ENCODE data around the gene DSCAM.

DSCAM gene

DNA sequence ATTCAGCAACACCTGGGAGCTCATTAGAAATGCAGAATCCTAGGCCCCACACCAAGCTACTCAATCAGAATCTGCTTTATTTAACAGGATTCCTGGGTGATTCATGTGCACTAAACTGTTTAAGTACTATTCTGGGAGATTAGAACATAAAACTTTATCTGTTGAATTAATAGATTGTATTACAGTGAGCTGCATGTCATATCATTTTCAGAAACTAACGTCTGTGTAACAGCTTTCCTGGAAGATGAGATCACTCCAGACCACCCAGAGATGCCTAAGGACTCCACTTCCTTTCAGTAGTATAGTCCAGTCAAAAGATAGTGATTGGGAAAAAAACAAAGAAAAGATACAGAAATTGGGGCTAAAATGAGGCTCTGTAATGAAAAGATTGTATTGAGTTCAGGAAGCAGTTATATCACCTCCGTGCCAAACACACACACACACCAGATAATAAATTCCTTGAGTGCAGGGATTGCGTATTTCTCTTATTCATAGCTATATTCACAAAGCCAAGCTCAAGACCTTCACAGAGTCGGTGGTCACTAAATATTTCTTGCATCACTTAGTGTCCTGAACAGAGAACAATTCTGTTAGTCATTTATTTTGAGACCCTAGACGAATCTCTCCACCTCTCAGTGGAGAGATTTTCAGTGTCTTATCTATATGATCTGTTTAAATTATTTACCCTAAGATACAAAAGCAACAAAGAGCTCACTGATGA lies 178.2 kb downstream of the DSCAM start:
- no peak for DNase-seq

DNA sequence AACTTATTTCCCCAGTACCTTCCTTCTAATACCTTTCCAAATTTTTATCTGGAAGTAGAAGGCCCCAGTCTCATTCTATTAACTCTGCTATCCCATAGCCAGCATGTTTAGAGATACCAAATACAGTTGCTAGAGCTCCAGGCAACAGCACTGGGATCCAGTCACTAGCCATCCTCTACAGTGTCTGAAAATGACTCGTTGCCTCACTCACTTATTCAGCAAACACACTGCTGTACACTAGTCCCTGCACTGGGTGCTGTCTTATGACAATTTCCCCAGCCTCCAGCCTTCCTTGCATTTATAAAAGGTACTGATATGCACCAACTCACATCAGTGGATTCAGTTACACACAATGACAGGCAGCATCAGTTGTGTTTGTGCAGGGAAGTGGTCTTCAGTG lies 179.0 kb downstream of the DSCAM start:
- DNase-seq = no peak

DNA sequence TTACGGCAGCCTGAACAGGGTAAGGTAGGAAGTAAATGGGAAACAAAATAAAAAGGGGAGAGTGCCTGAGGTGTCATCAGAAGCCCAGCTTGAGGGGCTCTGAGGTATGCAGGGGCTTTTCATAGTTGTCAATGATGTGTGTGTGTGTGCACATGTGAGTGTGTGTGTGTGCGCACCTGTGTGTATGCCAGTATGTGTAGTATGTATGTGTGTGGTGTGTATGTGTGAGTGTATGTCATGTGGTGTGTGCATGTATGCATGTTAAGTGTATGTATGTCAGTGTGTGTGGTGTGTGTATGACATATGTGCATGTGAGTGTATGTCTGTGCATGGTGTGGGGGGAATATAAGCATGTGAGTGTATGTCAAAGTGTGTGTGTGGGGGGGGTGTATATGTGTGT lies 184.1 kb downstream of the DSCAM start:
- DNase-seq = no peak

DNA sequence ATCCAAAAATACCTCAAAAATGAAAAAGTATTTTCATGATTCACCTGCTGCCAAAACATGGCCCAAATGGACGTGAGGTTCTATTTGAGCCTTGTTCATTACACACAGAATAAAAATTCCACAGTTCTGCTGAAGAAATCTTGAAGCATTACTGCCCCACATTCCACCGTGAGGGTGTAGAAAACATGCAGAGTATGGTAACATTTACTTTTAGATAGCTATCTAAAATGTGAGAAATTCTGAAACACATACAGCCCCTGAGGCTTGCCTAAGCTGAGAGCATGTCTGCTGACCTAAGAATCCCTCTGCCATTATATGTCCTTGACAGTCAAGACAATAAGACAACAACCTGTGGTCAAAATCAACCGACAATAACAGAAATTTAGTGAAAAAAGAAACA lies 186.5 kb downstream of the DSCAM start:
- DNase-seq = no peak

DNA sequence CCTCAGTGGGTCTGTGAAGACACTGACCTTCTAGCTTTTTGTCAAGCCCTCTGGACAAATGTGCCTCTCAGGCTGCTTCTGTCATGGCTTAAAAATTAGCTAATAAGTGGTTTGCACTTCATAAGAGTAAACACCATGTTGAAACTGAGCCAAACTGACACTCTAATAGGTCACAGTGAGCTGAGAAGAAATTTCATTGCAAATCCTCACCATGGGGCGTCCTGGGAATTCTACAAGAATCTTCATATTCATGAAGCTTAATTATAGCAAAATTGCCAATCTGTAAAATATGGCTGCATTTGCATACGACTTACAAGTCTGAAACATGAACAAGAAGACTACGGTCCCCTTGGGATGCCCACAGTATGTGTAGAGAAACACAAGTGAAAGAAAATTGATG lies 188.6 kb downstream of the DSCAM start:
- DNase-seq = no peak

DNA sequence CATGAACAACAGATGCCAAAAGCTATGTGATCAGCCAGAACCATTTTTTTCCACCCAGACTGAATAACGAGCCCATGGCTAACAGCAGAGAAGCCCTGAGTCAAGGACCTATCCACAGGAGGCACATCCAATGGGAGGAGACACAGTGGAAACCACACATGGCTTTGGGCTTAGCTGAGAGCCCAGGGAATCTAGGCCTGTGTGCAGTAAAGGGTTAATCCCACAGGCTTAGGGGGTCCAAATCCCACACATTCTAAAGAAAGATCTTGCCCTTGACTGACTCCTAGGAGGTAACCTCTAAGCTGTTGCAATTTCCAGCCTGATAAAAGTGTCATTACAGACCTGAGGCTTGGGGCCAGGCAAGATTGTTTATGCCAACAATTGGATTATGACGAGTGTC lies 194.5 kb downstream of the DSCAM start:
- no peak for DNase-seq

DNA sequence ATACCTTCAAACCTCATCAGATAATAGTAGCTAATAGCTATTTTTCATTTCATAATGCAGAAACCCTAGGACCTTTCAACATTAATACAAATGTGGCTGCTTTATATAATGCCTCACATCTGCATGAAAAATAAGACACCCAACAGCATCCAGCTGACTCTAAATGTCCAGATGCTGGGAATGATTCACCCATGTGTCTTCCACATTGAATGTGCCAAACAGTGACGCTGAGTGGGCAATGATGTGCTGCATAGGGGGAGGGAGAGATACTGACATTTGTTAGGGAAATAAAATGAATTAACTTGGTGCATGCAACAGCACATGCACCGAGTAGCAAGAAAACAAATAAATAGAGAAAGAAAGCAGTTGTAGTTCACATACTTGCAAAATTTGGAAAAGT lies 199.3 kb downstream of the DSCAM start:
- DNase-seq = no peak

DNA sequence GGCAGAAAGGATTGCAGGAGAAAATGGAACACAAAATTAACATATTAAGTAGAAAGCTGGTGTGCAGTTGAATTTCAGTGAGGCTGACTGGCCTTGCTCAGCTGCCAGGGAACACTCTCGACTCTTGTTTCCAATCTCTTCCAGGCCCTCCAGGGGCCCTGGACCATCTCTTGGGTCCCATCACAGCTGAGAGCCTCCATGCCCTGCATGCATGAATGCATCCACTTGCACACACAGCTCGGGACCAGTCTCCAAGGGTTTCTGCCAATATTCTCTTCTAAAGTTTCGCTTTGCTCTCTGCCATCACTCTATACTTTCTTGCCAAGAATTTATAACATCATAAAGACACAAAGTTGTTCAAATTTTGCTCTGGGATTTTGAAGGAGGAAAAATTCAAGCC lies 200.3 kb downstream of the DSCAM start:
- no peak for DNase-seq

DNA sequence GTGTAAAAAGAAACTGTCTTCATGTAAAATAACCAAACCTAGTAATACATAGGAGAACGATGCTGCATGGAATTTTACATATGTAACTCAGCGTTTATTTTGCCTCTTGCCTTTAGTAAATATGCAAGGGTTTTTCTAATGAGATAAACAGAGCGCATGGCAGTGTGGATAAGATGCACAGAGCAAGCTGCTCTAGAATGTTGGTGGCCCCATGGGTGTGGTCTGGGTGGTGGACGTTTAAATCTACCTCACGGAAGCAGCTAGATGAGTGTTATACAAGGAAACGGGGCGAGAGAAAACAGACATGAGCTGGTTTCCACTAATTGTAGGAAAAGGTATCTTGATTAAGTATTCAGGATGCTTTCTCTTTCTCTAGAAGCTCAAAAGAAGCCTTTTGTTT lies 205.9 kb downstream of the DSCAM start:
- no peak for DNase-seq

DNA sequence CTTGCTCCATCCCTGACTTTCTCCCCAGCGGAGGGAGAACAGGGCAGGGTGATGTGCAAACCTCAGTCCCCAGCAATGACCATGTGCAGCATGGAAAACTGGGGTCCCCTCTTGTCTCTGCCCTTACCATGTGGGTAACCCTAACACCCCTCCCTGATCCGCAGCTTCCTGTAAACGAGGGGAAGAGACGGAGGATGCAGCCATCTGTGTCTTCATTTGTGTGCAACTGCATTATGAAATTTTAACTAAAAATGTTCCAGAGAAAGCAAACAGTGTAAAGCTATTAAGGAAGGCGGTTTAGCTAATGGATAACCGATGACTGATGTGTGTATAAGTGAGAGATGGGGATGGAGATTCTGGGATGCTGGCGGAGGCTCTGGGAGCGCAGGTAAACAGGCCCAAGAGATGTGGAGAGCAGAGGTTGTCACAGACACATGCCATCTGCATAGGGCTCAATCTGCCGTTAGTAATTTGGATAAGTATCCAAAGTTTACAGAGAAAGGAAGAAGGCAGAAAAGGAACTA lies 206.6 kb downstream of the DSCAM start:
- DNase-seq = no peak

DNA sequence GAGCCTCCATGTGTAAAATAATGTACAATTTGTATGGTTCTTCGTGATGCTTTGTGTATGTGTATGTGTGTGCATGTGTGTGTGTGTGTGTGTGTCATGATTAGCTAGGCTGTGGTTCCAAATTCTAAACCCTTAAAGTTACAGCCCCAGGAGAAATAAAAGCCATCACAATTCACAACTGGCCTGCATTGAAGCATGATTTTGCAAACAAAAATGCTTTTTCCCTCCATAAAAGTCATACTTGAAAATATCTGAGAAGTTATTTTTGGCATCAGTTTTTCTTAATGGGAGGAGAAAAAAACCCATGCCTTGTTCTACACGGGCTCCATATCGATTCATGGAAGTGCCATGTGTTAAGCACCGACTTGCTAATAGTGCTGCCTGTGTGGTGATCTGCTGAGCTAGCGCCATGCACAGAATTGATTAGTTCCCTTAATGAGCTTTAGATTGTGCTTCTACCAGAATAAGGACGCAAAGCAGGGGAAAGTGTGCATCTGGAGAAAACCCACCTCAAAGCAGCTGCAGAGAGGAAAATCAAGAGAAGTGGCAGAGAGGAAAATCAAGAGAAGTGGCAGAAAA lies 207.3 kb downstream of the DSCAM start:
- no peak for DNase-seq

DNA sequence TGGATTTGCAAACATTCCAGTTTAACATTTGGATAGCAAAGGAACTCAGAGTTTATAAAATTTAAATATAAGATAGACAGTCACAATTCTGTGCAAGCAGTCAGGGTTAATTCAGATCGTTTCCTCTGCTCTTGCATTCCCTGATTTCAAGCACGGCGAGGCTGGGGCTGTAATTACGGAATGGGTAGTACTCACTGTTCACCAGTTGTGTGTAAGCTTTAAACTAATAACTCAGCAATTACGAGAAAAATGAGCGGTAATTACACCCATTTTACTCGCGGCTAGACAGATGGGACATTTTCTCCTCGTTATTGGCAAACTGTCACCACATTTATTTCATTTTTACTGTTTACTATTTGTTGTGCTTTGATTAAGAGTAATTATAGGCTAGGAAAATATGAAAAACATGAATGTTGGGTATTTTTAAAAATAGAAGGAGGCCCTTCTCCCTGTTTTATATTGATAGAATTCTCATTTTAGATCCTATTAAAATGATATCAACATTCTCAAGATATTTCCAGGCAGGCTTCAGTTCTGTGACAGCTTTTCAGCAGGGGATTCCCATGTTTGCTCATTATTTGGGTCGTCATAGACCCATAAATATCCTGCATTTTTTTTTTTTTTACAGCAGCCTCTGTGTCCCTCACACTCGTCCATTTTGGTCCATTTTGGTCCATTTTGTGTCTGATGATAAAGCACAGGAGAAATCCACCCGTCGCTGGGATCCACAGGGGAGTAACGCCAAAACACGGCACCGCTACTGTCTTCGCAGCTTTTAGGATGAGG lies 208.3 kb downstream of the DSCAM start:
- no peak for DNase-seq

DNA sequence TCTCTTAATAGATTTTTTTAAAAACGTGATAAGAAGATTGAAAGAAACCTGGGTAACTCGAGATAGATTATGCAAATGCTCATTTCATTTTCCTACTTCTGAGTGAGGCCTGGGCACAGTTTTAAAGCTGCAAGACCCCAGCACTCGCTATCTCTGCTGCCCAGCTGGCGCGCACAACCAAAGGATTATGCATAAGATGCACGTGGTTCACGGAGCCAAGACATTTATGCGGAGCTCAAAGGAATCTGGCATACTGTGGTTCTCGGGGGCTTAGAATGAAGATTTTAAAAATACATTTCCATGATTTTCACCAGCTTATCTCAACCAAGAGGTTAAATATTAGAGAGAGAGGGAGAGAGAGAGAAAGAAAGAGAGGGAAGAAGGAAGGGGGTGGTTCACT lies 210.9 kb downstream of the DSCAM start:
- DNase-seq = no peak

DNA sequence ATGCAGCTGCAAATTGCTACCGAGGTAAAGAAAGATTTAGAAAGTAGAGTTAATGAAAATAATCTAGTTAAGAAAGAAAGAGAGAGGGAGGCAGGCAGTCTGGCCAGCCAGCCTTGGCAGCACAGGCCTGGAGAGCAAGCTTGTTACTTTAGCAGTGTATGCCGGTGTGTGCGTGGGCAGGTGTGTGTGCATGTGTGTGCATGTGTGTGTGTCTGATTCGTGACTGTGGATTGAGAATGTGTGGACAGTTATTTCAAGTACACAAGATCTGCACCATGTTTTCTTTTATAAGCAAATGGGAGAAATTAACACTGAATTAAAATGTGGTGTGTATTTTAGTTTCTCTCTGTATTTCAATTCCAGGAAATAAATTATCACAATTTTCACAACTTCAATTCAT lies 211.6 kb downstream of the DSCAM start:
- peak in 31 of 58 donors; percentile 0 to 53 (median 18) for DNase-seq

DNA sequence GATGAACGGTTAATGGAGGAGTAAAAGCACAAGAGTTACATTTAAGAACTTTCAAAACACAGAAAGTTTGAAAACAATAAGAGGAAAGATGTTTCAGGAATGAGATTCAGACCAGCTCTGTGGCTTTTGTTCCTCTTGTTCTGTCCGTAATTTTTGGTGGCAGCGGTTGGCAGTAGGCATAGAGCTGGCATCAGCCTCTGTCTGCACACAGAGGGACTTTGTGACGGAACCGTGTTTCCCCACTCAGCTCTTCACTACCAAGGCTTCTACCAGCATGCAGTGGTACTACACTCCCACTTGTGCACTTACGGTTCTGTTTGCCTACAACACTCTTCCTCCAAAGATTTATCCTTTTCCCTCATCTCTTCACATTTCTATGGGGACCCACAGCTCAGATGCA lies 212.8 kb downstream of the DSCAM start:
- DNase-seq = peak in 13 of 58 donors; percentile 3 to 28 (median 10)

DNA sequence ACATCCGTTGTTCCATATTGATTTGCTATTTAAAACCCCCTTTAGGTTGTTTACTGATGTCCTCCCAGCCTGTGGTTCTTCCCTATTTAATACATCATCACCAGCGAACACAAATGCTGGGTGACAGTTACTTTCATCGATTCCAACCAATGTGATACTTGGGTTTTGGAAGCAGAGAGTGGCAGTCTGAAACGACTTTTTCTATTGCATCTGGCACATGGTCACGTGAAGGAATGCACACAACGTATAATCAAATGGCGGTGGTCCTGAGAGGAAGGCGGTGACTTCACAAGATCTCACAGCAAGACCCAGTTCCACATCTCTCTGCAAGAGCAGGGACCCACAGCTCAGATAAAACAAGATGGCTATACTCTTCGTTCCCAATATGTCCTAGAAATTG lies 213.9 kb downstream of the DSCAM start:
- DNase-seq = no peak

DNA sequence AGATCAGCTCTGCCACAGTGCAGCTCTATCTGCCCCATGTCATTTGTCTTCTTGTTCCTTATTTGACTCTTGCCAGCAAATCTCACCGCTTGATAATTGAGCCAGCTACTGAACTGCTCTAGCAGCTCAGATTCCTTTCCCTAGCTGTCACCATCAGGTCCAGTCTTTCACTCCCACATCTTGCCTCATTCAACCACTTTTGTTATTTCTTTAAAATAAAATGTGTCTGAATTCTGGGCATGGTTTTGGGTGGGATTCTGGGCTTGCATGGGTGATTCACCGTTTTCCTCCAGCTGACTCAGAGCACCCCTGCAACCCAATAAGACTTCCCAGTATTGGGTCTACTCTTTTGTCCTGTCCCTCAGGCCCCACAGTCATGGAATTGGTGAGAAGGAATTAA lies 215.7 kb downstream of the DSCAM start:
- no peak for DNase-seq

DNA sequence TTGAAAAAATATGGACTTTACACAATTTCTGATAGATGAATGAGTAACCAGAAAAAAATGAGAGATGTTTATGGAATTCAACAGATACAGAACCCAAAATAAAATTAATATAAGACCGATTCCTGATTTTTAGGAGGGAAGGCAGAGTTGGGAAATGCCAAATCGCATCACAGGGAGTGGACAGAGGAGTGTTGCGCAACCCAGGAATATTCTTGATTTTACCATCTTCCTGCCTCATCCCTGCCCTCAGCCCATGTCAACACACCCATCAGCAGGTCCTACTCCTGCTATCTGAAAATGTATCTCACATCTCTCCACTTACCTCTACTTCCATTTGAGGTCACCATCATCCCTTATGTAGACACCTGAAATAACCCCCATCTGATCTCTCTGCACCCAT lies 221.0 kb downstream of the DSCAM start:
- DNase-seq = no peak

DNA sequence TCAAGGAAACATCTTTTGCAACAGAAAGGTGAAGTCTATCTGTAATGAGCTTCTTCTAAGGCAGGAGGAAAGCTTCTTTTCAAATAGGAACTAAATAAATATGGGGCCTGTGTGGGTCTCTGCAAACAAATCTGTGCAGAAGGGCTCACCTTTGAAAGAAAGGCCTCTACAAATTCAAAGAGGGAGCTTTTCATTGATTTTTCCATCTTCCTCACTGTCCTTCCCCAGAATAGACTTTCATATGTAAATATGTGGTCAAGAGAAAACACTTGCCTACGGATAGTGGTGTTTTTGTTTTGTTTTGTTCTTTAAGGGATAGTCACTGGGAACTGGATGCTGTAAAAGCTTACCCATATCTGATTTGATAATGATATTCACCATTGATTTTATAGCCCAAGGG lies 223.4 kb downstream of the DSCAM start:
- no peak for DNase-seq

DNA sequence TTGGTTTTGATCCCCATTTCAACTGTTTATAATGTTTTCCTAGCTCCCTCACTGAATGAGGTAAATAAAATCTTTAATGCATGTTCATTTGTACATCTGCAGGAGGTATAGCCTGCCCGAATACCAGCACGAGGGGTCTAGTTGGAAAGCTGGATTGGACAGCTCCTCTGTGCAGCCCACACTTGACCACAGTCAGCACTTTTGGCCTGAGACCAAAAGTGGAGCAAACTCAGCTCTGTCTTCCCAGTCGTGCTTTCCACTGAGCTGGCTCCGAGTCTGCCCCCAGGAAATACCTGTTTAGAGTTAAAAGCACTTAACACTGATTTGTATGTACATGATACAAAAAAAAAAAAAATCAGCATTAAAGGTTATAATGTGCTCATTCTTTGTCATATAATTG lies 224.4 kb downstream of the DSCAM start:
- DNase-seq = no peak

DNA sequence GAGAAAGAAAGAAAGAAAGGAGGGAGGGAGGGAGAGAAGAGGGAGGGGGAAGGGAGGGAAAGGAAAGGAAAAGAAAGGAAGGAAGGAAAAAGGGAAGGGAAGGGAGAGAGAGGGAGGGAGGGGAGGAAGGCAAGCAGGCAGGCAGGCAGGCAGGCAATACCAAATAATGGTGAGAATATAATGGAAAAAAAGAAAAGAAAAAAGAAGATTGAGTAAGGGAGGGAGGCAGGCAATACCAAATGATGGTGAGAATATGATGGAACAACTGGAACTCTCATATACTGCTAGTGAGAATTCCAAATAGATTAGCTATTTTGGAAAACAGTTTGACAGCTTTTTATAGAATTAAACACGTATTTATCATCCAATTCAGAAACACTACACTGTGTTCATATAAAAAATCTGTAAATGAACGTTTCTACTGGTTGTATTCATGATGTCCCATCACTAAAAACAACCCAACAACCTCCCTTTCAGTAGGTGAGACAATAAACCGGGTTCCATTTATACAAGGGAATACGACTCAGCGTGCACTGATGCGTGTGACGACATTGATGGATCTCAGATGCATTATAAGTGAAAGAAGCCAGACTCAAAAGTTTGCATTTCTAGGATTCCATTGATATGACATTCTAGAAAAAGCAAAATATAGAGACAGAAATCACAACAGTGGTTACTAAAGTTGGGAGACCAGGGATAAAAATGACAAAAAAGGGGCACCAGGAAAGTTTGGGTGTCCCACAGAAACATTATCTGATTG lies 226.4 kb downstream of the DSCAM start:
- no peak for DNase-seq

All from anterior cingulate cortex (tissue), 58 donors.